PC-3 (cell line): ENCODE measurements around the gene MED1.

ENCODE experiments used
- CTCF ChIP-seq: fragments of 300-600 bp; sonication (generic); conservative IDR thresholded peaks from 2 replicates; pipeline ENCODE4 v1.5.1; 2017; ENCODE audit warnings: antibody characterized with exemption, low read depth, mild to moderate bottlenecking, low read length
- EZH2 ChIP-seq: fragments of 300-600 bp; sonication (generic); IDR thresholded peaks from one replicate; pipeline ENCODE4 v1.6.1; 2017; ENCODE audit warnings: antibody characterized with exemption, mild to moderate bottlenecking, low read length; ENCODE audit not compliant: unreplicated experiment

- TF ChIP-seq EZH2 = no peak
- no peak for TF ChIP-seq CTCF
These were observed 91.1 kb downstream of the MED1 start for GRCh38 chr17:39359994-39360393.
